Immature natural killer cell (primary cell): Measurements from ENCODE around the gene CPLX4. TPM values are rescaled to one million over a fixed set of nuclear protein-coding genes. Genes with fewer than 3 reads are reported as not detected.

ENCODE experiments used
- DNase-seq, 3 donors: peaks; one replicate each; pipeline ENCODE4 v3.0.0; 2022; ENCODE audit warnings: mixed read lengths in 1 of 3
- H3K27ac Mint-ChIP-seq, 6 donors: one replicate each; pipeline ENCODE4 v1.8.0; 2020; ENCODE audit warnings: mixed read lengths in 6 of 6, mild to moderate bottlenecking in 5 of 6, inconsistent platforms in 4 of 6, moderate library complexity in 3 of 6
- H3K27me3 Mint-ChIP-seq, 3 donors: one replicate each; pipeline ENCODE4 v1.8.0; 2020 to 2021; ENCODE audit warnings: low read depth in 3 of 3, mild to moderate bottlenecking in 3 of 3, mixed read lengths in 3 of 3, moderate library complexity in 3 of 3, inconsistent platforms in 1 of 3
- H3K36me3 Mint-ChIP-seq, 3 donors: one replicate each; pipeline ENCODE4 v1.8.0; 2020; ENCODE audit warnings: mixed read lengths in 3 of 3, inconsistent platforms in 2 of 3, mild to moderate bottlenecking in 2 of 3
- H3K4me1 Mint-ChIP-seq, 2 donors: one replicate each; pipeline ENCODE4 v1.8.0; 2020; ENCODE audit warnings: inconsistent platforms in 2 of 2, mild to moderate bottlenecking in 2 of 2, mixed read lengths in 2 of 2, moderate library complexity in 1 of 2
- H3K4me3 Mint-ChIP-seq, 5 donors: one replicate each; pipeline ENCODE4 v1.8.0; 2020; ENCODE audit warnings: mild to moderate bottlenecking in 5 of 5, mixed read lengths in 5 of 5, inconsistent platforms in 3 of 5, moderate library complexity in 3 of 5
- H3K9me3 Mint-ChIP-seq, 6 donors: one replicate each; pipeline ENCODE4 v1.8.0; 2020; ENCODE audit warnings: mild to moderate bottlenecking in 6 of 6, mixed read lengths in 6 of 6, inconsistent platforms in 4 of 6, moderate library complexity in 3 of 6
- polyA plus RNA-seq, 3 donors: library from polyadenylated mRNA; unstranded; fragments of 300-500 nt; fragmentation: Illumina TruSeq; gene quantifications; one replicate each; pipeline ENCODE4 v1.2.3, GENCODE V29; 2021

The CPLX4 gene
- polyA plus RNA-seq, 3 donors from 2014 or later = not detected

DNA sequence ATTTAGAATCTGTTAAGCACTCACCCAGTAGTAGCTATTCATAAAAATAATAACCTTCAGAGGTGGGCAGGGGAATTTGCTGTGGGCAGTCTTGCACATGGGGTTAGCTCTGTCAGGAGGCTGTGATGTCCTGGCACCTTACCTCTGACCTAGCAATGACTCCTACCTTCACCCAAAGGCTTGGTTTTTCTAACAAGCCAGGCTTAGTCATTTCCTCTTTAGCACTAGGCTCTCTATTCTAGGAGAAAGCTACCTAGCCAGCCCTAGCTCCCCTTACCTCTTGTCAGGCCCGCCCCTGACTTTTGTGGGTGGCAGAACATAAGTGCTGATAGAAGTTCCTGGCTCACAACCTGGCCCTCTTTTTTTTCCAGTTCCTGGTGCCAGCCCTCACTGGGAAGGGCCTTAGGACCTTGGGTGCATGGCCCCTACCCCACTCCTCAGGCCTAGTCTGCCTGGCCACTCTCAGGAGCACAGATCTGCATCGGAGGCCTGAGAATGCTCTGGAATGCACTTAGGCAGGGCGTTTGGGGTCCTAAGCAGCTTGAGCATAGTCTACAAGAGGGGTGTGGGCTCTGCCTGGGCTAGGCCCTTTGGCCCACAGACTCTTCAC is 17.7 kb downstream of the CPLX4 start:
- no peak for DNase-seq

DNA sequence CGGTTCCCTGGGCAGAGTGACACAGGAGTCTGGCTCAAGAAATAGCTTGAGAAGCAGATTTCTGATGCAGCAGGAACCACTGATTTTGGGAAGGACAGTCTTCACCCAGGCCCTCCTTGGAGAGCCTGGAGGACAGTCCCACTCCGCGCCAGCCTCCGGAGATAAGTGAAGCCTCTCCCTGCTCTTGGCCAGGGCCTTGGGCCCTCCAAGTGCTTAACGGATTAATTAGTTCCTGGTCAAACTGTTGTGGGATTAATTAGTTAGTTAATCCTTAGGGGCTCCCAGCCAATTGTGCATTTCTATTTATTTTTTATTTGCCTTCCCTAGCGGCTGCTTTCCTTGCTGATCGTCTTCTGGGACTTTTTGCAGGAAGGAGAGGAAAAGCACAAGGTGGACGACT is 19.6 kb downstream of the CPLX4 start:
- Mint-ChIP-seq H3K9me3 (peaks cover 0 to 1% (median 0%) of the 10 kb centered on the region in 6 donors), H3K36me3 (no peaks in the 10 kb centered on the region), H3K27me3 (peaks cover 5 to 10% (median 9%) of the 10 kb centered on the region in 3 donors), H3K4me1 (no peaks in the 10 kb centered on the region), H3K27ac (no peak overlapping the region), H3K4me3 (no peak overlapping the region)
- DNase-seq = no peak

More for the DNA sequence above, 17.7 kb downstream of the CPLX4 start:
- Mint-ChIP-seq H3K9me3 (no peaks in the 10 kb centered on the region), H3K36me3 (no peaks in the 10 kb centered on the region), H3K27me3 (peaks cover 3 to 11% (median 7%) of the 10 kb centered on the region in 3 donors), H3K27ac (no peak overlapping the region), H3K4me3 (no peak overlapping the region), H3K4me1 (no peaks in the 10 kb centered on the region)

DNA sequence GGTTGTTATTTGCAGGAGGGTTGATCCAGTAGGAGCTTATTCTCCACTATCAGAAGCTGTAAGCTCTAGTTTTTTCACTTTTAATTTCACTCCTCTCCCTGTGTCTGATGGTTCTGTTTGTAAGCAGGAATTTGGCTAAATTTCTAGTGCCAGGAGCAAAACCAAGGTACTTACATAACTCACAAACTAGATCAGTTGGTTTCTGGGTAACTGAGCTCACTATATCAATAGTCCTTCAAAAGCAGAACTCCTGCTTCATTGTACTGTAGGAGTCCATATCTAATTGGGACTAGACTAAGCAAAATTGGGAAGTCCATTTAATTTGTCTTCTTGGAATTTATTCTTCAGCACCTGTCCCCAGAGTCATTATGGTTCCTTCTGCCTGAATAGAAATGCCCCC is 25.1 kb downstream of the CPLX4 start:
- DNase-seq = no peak
- no peaks in the 10 kb centered on the region for H3K36me3 Mint-ChIP-seq
- peaks cover 0 to 11% (median 0%) of the 10 kb centered on the region in 6 donors for H3K9me3 Mint-ChIP-seq
- H3K4me1 Mint-ChIP-seq = no peaks in the 10 kb centered on the region
- H3K4me3 Mint-ChIP-seq = no peak overlapping the region
- peaks cover 5 to 18% (median 5%) of the 10 kb centered on the region in 3 donors for H3K27me3 Mint-ChIP-seq
- no peak overlapping the region for H3K27ac Mint-ChIP-seq

- peaks cover 3 to 9% (median 7%) of the 10 kb centered on the region in 3 donors for H3K27me3 Mint-ChIP-seq
- no peak overlapping the region for H3K4me3 Mint-ChIP-seq
- DNase-seq = no peak
- peaks cover 0 to 13% (median 0%) of the 10 kb centered on the region in 6 donors for H3K9me3 Mint-ChIP-seq
- no peak overlapping the region for H3K27ac Mint-ChIP-seq
- H3K36me3 Mint-ChIP-seq = no peaks in the 10 kb centered on the region
- no peaks in the 10 kb centered on the region for H3K4me1 Mint-ChIP-seq
Measured at GRCh38 chr18:59286341-59286740, 32.1 kb downstream of the CPLX4 start.

DNA sequence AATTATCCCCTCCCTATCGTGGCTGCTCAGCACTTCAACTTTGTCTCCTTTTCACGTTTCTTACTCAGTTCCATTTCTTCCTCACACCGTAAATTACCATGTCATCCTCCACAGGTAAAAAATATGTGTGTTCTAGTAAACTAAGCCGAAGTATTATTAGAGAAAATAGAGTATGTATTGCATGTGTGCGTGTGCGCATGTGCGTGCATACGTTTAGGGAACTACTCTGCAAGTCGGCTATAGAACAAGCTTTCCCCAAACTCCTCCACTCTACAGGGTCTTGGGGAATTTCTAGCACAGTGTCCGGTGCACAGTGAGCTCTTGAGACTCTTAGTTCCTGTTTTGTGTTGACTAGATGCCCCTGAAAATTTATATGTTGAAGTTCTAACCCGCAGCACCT is 36.1 kb downstream of the CPLX4 start:
- Mint-ChIP-seq H3K36me3 (no peaks in the 10 kb centered on the region), H3K27me3 (peaks cover 6 to 9% (median 8%) of the 10 kb centered on the region in 3 donors)

DNA sequence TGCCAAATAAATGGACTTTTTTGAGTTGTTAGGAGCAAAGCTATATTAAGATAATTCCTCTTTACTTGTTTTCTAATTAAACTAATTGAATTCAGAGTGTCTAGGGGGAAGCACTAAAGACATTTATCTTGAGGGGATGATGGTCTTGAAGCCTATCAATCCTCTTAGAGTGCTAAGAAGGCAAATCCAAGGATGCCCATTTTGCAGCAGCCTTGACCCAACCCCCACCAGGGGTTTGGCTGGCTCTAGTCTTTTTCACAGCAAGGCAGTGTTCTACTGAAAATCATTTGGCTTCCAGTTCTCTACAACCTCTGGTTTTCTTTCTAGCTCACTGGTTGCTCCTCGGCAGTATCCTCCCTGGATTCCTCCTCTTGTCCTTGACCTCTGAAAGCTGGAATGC is 38.7 kb downstream of the CPLX4 start:
- no peak for DNase-seq
- no peaks in the 10 kb centered on the region for H3K4me1 Mint-ChIP-seq
- H3K27me3 Mint-ChIP-seq = peaks cover 9 to 14% (median 10%) of the 10 kb centered on the region in 3 donors
- no peak overlapping the region for H3K4me3 Mint-ChIP-seq
- peaks cover 0 to 4% (median 0%) of the 10 kb centered on the region in 6 donors for H3K9me3 Mint-ChIP-seq
- no peak overlapping the region for H3K27ac Mint-ChIP-seq
- H3K36me3 Mint-ChIP-seq = no peaks in the 10 kb centered on the region

More for the DNA sequence above, 36.1 kb downstream of the CPLX4 start:
- H3K9me3 Mint-ChIP-seq = peaks cover 0 to 6% (median 0%) of the 10 kb centered on the region in 6 donors
- H3K27ac Mint-ChIP-seq = no peak overlapping the region
- H3K4me3 Mint-ChIP-seq = no peak overlapping the region
- no peaks in the 10 kb centered on the region for H3K4me1 Mint-ChIP-seq
- DNase-seq = no peak

GRCh38 chr18:59279193-59279592 is 39.3 kb downstream of the CPLX4 start:
- Mint-ChIP-seq H3K27me3 (peaks cover 9 to 14% (median 11%) of the 10 kb centered on the region in 3 donors), H3K9me3 (peaks cover 0 to 2% (median 0%) of the 10 kb centered on the region in 6 donors), H3K4me1 (no peaks in the 10 kb centered on the region), H3K4me3 (no peak overlapping the region), H3K27ac (no peak overlapping the region), H3K36me3 (no peaks in the 10 kb centered on the region)
- no peak for DNase-seq

- peaks cover 0 to 2% (median 0%) of the 10 kb centered on the region in 6 donors for H3K9me3 Mint-ChIP-seq
- H3K4me3 Mint-ChIP-seq = no peak overlapping the region
- DNase-seq = no peak
- no peaks in the 10 kb centered on the region for H3K4me1 Mint-ChIP-seq
- H3K27me3 Mint-ChIP-seq = peaks cover 9 to 14% (median 12%) of the 10 kb centered on the region in 3 donors
- no peak overlapping the region for H3K27ac Mint-ChIP-seq
- H3K36me3 Mint-ChIP-seq = no peaks in the 10 kb centered on the region
Measured at GRCh38 chr18:59278793-59279192, 39.7 kb downstream of the CPLX4 start.

DNA sequence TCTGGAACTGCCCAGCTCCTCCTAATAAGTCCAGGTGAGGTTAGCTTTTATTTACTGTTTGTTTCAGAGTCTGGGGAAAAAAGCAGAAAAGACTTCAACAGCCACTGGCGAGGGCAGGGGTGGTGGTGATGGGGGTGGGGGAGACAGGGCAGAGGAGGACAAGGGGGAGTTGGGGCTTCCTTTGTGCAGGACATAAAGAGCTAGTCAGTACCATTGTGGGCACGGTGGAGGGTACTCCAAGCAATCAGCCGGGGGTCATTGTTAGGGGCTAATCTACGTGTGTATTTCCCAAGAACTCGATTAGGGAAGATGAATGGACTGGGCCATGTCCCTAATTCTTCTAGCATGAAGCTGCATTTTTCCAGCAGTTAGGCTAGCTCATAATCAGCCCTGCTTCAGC is 42.4 kb downstream of the CPLX4 start:
- no peaks in the 10 kb centered on the region for H3K36me3 Mint-ChIP-seq
- no peak overlapping the region for H3K27ac Mint-ChIP-seq
- H3K9me3 Mint-ChIP-seq = peaks cover 0 to 2% (median 0%) of the 10 kb centered on the region in 6 donors
- H3K4me3 Mint-ChIP-seq = no peak overlapping the region
- H3K4me1 Mint-ChIP-seq = no peaks in the 10 kb centered on the region
- peaks cover 8 to 16% (median 13%) of the 10 kb centered on the region in 3 donors for H3K27me3 Mint-ChIP-seq
- DNase-seq = no peak

GRCh38 chr18:59275406-59275949 is 43.0 kb downstream of the CPLX4 start:
- no peak overlapping the region for H3K4me3 Mint-ChIP-seq
- DNase-seq = no peak
- no peaks in the 10 kb centered on the region for H3K9me3 Mint-ChIP-seq
- no peaks in the 10 kb centered on the region for H3K4me1 Mint-ChIP-seq
- no peak overlapping the region for H3K27ac Mint-ChIP-seq
- no peaks in the 10 kb centered on the region for H3K36me3 Mint-ChIP-seq
- H3K27me3 Mint-ChIP-seq = peaks cover 10 to 19% (median 19%) of the 10 kb centered on the region in 3 donors

GRCh38 chr18:59274533-59274928 is 43.9 kb downstream of the CPLX4 start:
- no peak overlapping the region for H3K27ac Mint-ChIP-seq
- H3K4me3 Mint-ChIP-seq = no peak overlapping the region
- peaks cover 0 to 3% (median 0%) of the 10 kb centered on the region in 3 donors for H3K36me3 Mint-ChIP-seq
- DNase-seq = no peak
- H3K27me3 Mint-ChIP-seq = peaks cover 17 to 24% (median 22%) of the 10 kb centered on the region in 3 donors
- H3K9me3 Mint-ChIP-seq = no peaks in the 10 kb centered on the region
- H3K4me1 Mint-ChIP-seq = peaks cover 4% of the 10 kb centered on the region in 2 donors

GRCh38 chr18:59273759-59274532 is 44.5 kb downstream of the CPLX4 start:
- H3K36me3 Mint-ChIP-seq = peaks cover 0 to 4% (median 0%) of the 10 kb centered on the region in 3 donors
- no peak for DNase-seq
- peaks cover 4 to 6% of the 10 kb centered on the region in 2 donors for H3K4me1 Mint-ChIP-seq
- no peak overlapping the region for H3K4me3 Mint-ChIP-seq
- no peak overlapping the region for H3K27ac Mint-ChIP-seq
- H3K27me3 Mint-ChIP-seq = peaks cover 17 to 24% (median 23%) of the 10 kb centered on the region in 3 donors
- no peaks in the 10 kb centered on the region for H3K9me3 Mint-ChIP-seq

DNA sequence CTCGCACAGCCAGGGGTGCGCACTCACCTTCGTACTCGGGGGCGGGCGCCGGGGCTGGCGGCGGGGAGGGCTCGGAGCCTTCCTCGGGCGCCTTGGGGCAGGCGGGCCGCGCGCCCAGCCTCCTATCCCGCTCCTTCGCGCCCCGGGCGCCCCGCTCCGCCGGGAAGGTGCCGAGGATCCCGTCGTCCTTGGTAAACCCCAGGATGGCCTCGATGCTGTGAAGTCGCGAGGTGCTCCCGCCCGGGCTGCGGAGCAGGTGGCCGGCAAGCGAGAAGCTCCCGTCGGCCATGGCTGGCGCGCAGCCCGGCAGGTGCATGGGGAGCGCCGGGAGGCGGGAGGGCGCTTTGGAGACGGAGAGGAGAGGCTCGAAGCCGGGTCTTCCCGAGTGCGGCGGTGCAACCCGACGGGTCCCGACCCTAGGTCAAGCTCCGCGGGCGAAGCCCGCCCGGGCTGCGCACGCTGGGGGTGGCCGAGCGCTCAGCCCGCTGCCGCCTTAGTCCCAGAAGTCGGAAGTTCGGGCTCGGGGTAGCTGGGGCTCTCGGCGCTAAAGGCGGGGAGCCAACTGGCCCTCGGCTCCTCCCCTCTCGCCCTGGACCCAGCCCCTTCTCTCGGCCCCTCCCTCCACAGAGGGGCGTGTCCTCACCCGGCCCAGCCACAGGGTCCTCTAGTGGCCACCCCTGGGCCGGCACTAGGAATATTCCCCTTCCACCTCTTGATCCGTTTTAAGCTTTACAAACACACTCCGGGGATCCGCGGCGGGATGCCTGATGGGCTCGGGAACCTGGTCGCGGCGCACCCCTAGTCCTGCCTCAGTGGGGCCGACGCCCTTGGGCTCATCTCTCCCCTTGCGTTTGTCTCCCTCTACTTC is 45.3 kb downstream of the CPLX4 start, which contains the start of gene RAX:
Gene RAX (minus strand): TSS at position 564 of the 868 bp plus-strand sequence. CDS start 248 bp downstream, at position 316.
- Mint-ChIP-seq H3K4me3 (no peak within 1 kb of the TSS), H3K36me3 (peaks cover 0 to 4% (median 0%) of the 10 kb centered on the region in 3 donors), H3K4me1 (peaks cover 6% of the 10 kb centered on the region in 2 donors), H3K27me3 (peaks cover 19 to 27% (median 23%) of the 10 kb centered on the region in 3 donors), H3K9me3 (no peaks in the 10 kb centered on the region), H3K27ac (no peak within 1 kb of the TSS)
- DNase-seq = no peak
